ENCODE measurements around the gene PTPRT. TPM values are rescaled to one million over a fixed set of nuclear protein-coding genes. Genes with fewer than 3 reads are reported as not detected.

PTPRT gene
- total and polyA plus RNA-seq, 2 of the 13 experiments (the other 11 are each of a cell fraction or from before 2014, with no cell fraction given): under 0.01 to 0.09 TPM

DNA sequence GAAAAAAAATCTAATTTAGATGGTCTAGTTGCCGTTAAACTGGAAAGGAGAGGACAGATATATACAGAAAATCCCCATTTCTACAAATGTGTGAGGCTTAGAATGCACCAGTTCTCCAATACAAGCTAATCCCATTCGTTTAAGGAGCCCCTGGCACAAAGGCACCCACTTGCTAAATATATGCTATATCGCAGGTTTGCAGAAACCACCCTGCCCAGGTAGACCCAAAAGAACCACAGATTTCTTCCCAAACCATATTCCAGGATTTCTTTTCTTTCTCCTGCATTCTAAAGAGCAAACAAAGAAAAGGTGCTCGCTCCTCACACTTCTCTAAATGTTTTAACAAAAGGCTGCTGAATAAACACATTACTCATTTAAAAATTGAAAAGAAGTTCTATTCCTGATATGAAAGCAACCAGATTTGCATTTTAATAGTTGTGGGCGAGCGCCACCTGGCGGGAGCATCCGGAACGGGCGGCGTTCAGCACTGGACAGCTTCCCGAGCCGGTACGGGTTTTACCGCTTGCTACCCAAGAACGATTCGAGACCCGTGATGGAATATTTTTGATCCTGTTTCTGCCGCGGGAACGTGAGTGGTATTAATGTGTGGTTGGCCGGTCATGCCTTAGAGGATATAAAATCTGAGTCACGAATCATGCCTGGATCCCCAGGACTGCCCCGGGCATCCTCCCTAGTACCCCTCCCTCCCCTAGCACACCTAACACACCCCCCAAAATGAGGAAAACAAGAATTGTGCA lies 2.1 kb downstream of the PTPRT start (continued):
- TF ChIP-seq, protein P1, sequence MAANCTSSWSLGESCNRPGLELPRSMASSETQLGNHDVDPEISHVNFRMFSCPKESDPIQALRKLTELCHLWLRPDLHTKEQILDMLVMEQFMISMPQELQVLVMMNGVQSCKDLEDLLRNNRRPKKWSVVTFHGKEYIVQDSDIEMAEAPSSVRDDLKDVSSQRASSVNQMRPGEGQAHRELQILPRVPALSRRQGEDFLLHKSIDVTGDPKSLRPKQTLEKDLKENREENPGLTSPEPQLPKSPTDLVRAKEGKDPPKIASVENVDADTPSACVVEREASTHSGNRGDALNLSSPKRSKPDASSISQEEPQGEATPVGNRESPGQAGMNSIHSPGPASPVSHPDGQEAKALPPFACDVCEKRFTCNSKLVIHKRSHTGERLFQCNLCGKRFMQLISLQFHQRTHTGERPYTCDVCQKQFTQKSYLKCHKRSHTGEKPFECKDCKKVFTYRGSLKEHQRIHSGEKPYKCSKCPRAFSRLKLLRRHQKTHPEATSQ (CRISPR knock-in tag; IDR thresholded peaks at IDR 0.05; ENCODE audit: borderline replicate concordance): no peak

DNA sequence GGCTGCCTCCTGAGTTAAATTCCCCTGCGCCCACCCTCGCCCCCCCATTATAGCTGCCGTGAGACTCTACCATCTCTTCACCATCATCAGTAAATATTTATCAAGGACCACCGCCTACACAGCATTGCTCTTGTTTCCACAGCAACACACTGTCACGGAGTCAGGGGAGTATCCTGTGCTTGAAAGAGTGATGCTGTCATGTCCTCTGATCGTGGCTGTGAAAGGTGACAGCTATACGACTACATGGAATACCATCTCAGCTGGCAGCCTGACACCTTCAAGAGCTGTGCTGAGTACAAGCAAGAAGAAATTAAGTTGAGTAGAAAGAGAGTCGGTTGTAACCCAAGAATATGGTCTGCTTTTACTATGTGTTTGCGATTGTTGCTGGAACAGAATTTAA lies 3.4 kb downstream of the PTPRT start:
- H3K36me3 ChIP-seq (replicated peaks in 1 of 2; ENCODE audit: control insufficient read depth in 1 of 2, insufficient read depth in 2 of 2, low read length in 2 of 2): no peaks in the 10 kb centered on the region
- H4K20me1 ChIP-seq (ENCODE audit: insufficient read depth, low read length): no peaks in the 10 kb centered on the region
- no peak overlapping the region for H3K4me3 ChIP-seq (replicated peaks in 1 of 3; ENCODE audit: insufficient read depth in 1 of 3, low read depth in 2 of 3, low read length in 3 of 3)
- no peaks in the 10 kb centered on the region for H3K79me2 ChIP-seq (ENCODE audit: insufficient read depth, low read length)
- no TSS peak for BruUV-seq (replicated peaks)
- FAIRE-seq (no peak), ATAC-seq (no peak), DNase-seq (ENCODE audit: low spot score) (no peak)
- H3K9ac ChIP-seq (ENCODE audit: insufficient read depth, low read depth, low read length): no peak overlapping the region
- ChIA-PET CTCF (ENCODE audit: low intra/inter-chr PET ratio, low total read pairs) (interaction anchor here (0.7 to 2.6 kb wide), 4 partner anchors 656 to 1448 kb away, joined by 3 to 30 read pairs (median 14); no protein-coding TSS in a partner anchor), POLR2A (no interaction called here)
- intact Hi-C loops (cut with micrococcal nuclease; ENCODE audit: unreplicated experiment) (no loop called here), in situ Hi-C loops (cut with HindIII; ENCODE audit: extremely low pct_ligation_motif_present, low pct_unique_long_range_greater_than_20kb) (no loop called here)
- no peak for TF ChIP-seq SALL1 (CRISPR knock-in tag; IDR thresholded peaks at IDR 0.05)
- no peak for TF ChIP-seq MATR3 (CRISPR knock-in tag; IDR thresholded peaks at IDR 0.05)
- TF ChIP-seq, protein P2, sequence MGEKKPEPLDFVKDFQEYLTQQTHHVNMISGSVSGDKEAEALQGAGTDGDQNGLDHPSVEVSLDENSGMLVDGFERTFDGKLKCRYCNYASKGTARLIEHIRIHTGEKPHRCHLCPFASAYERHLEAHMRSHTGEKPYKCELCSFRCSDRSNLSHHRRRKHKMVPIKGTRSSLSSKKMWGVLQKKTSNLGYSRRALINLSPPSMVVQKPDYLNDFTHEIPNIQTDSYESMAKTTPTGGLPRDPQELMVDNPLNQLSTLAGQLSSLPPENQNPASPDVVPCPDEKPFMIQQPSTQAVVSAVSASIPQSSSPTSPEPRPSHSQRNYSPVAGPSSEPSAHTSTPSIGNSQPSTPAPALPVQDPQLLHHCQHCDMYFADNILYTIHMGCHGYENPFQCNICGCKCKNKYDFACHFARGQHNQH (CRISPR knock-in tag; IDR thresholded peaks at IDR 0.05): no peak
- no peak for TF ChIP-seq SNRNP70 (IDR thresholded peaks at IDR 0.05; ENCODE audit: low read depth, low read length)
- no peak for TF ChIP-seq CEBPB (IDR thresholded peaks at IDR 0.05; ENCODE audit: borderline replicate concordance, low read depth, low read length)
- TF ChIP-seq RARA (CRISPR knock-in tag; IDR thresholded peaks at IDR 0.05): no peak
- TF ChIP-seq ZNF234 (CRISPR knock-in tag; conservative IDR thresholded peaks at IDR 0.05): no peak
- no peak for TF ChIP-seq FOXP4 (CRISPR knock-in tag; IDR thresholded peaks at IDR 0.05)
- TF ChIP-seq TBX3 (IDR thresholded peaks at IDR 0.05; ENCODE audit: borderline replicate concordance): no peak
- TF ChIP-seq ZNF317 (CRISPR knock-in tag; IDR thresholded peaks at IDR 0.05): no peak
- H3K27me3 ChIP-seq (ENCODE audit: control insufficient read depth in 1 of 2, insufficient read depth in 2 of 2, low read length in 2 of 2): peaks cover 9 to 53% of the 10 kb centered on the region in 2 experiments; a peak in 3 of 5 replicates
- no peaks in the 10 kb centered on the region for H3K4me1 ChIP-seq (ENCODE audit: insufficient read depth, low read length)
- H2AFZ ChIP-seq (ENCODE audit: low read length): no peak overlapping the region
- WGBS (ENCODE audit: low lambda C conversion rate): 7% methylated on average over 9 of the region's 9 CpGs
- no peaks in the 10 kb centered on the region for H3K9me3 ChIP-seq (ENCODE audit: low read length)
- H3K27ac ChIP-seq (ENCODE audit: extremely low read length, insufficient read depth, low read length): no peak overlapping the region
- no peak overlapping the region for H3K4me2 ChIP-seq (ENCODE audit: low read depth, low read length)
